ENCODE results near the gene EDN3. TPM values are rescaled to one million over a fixed set of nuclear protein-coding genes. Genes with fewer than 3 reads are reported as not detected.

Gene EDN3
- total RNA-seq, 1 experiment from 2014 or later: not detected

GRCh38 chr20:59352990-59353389 is 52.6 kb downstream of the EDN3 start:
- TF ChIP-seq CTCF (conservative IDR thresholded peaks at IDR 0.05) (no peak), EZH2 (IDR thresholded peaks at IDR 0.05; ENCODE audit: low read depth) (no peak)
- Histone ChIP-seq H3F3A (ENCODE audit: insufficient read depth, low read depth) (no peaks in the 10 kb centered on the region), H2AFZ (no peak overlapping the region), H3K4me1 (replicated peaks; ENCODE audit: insufficient read depth) (no peaks in the 10 kb centered on the region), H3K4me3 (no peak overlapping the region), H4K20me1 (ENCODE audit: insufficient read depth) (no peaks in the 10 kb centered on the region; the same call in 1 of the 2 replicates), H3K27ac (no peak overlapping the region), H3K4me2 (no peak overlapping the region), H3K79me2 (ENCODE audit: low read depth) (no peaks in the 10 kb centered on the region), H3K36me3 (ENCODE audit: low read depth) (no peaks in the 10 kb centered on the region), H3K27me3 (ENCODE audit: insufficient read depth, low read depth) (peaks cover 79% of the 10 kb centered on the region), H3K9me3 (ENCODE audit: insufficient read depth, low read depth) (no peaks in the 10 kb centered on the region), H3K9me2 (ENCODE audit: insufficient read depth) (no peaks in the 10 kb centered on the region)
- intact Hi-C loops (cut with micrococcal nuclease; ENCODE audit: unreplicated experiment): no loop called here
- no peak for DNase-seq
- ChIA-PET CTCF (no interaction called here), POLR2A (ENCODE audit: unreplicated experiment) (no interaction called here)
- no TSS peak for BruUV-seq (replicated peaks)

GRCh38 chr20:59354460-59354859 is 54.0 kb downstream of the EDN3 start:
- no peaks in the 10 kb centered on the region; the same call in 1 of the 2 replicates for H4K20me1 ChIP-seq (ENCODE audit: insufficient read depth)
- no peak overlapping the region for H3K4me2 ChIP-seq
- H3K27ac ChIP-seq: no peak overlapping the region
- H3K9me2 ChIP-seq (ENCODE audit: insufficient read depth): no peaks in the 10 kb centered on the region
- BruUV-seq (replicated peaks): no TSS peak
- intact Hi-C loops (cut with micrococcal nuclease; ENCODE audit: unreplicated experiment): no loop called here
- DNase-seq: no peak
- H2AFZ ChIP-seq: no peak overlapping the region
- ChIA-PET CTCF (no interaction called here), POLR2A (ENCODE audit: unreplicated experiment) (no interaction called here)
- no peaks in the 10 kb centered on the region for H3K36me3 ChIP-seq (ENCODE audit: low read depth)
- H3F3A ChIP-seq (ENCODE audit: insufficient read depth, low read depth): no peaks in the 10 kb centered on the region
- H3K9me3 ChIP-seq (ENCODE audit: insufficient read depth, low read depth): no peaks in the 10 kb centered on the region
- no peaks in the 10 kb centered on the region for H3K4me1 ChIP-seq (replicated peaks; ENCODE audit: insufficient read depth)
- H3K79me2 ChIP-seq (ENCODE audit: low read depth): no peaks in the 10 kb centered on the region
- peaks cover 77% of the 10 kb centered on the region for H3K27me3 ChIP-seq (ENCODE audit: insufficient read depth, low read depth)
- TF ChIP-seq CTCF (conservative IDR thresholded peaks at IDR 0.05) (no peak), EZH2 (IDR thresholded peaks at IDR 0.05; ENCODE audit: low read depth) (no peak)
- H3K4me3 ChIP-seq: no peak overlapping the region

GRCh38 chr20:59355242-59355641 is 54.8 kb downstream of the EDN3 start:
- CTCF ChIA-PET: no interaction called here
- Histone ChIP-seq H3K79me2 (ENCODE audit: low read depth) (no peaks in the 10 kb centered on the region), H3K4me1 (replicated peaks; ENCODE audit: insufficient read depth) (no peaks in the 10 kb centered on the region), H2AFZ (no peak overlapping the region), H4K20me1 (ENCODE audit: insufficient read depth) (no peaks in the 10 kb centered on the region; the same call in 1 of the 2 replicates), H3K27me3 (ENCODE audit: insufficient read depth, low read depth) (peaks cover 82% of the 10 kb centered on the region), H3K4me3 (no peak overlapping the region), H3K9me3 (ENCODE audit: insufficient read depth, low read depth) (no peaks in the 10 kb centered on the region), H3K27ac (no peak overlapping the region), H3K9me2 (ENCODE audit: insufficient read depth) (no peaks in the 10 kb centered on the region), H3K36me3 (ENCODE audit: low read depth) (no peaks in the 10 kb centered on the region), H3K4me2 (no peak overlapping the region), H3F3A (ENCODE audit: insufficient read depth, low read depth) (no peaks in the 10 kb centered on the region)
- TF ChIP-seq CTCF (conservative IDR thresholded peaks at IDR 0.05) (no peak), EZH2 (IDR thresholded peaks at IDR 0.05; ENCODE audit: low read depth) (no peak)
- intact Hi-C loops (cut with micrococcal nuclease; ENCODE audit: unreplicated experiment): no loop called here
- POLR2A ChIA-PET (ENCODE audit: unreplicated experiment): no interaction called here
- BruUV-seq (replicated peaks): no TSS peak
- DNase-seq: no peak

All from PC-9 (cell line).